HK-2 (cell line): ENCODE results near the gene CLEC2D.
A peak's percentile ranks its signal among the peaks of the same experiment; 100 is the strongest.
"Not testable (repeated sequence)": the region's sequence is repeated elsewhere in the genome, so short reads cannot be mapped to it uniquely, and the experiment has no call there.

Experiments used
- DNase-seq: peaks from one replicate; pipeline ENCODE4 v3.0.0-alpha.2; 2018; ENCODE audit not compliant: unreplicated experiment

Gene CLEC2D, protein sequence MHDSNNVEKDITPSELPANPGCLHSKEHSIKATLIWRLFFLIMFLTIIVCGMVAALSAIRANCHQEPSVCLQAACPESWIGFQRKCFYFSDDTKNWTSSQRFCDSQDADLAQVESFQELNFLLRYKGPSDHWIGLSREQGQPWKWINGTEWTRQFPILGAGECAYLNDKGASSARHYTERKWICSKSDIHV

DNA sequence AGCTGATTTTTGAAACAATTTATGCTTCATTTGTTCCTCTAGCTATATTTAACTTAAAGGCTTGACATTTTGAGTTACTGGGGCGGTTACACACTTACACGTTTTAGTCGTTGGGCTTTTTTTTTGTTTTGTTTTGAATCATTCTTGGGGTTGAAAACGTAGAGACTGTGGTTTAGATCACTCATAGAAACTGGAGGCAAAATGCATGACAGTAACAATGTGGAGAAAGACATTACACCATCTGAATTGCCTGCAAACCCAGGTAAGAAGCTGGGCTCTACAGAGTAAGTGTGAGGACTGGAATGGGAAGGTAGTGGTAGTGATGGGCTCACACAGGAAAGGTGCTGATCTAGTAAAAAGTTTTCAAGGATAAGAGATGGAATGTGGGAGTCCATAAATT, at the start of gene CLEC2D:
Gene CLEC2D (plus strand): TSS at position 180 of the 400 bp plus-strand sequence. CDS start 22 bp downstream, at position 202.
- DNase-seq, result no peak

DNA sequence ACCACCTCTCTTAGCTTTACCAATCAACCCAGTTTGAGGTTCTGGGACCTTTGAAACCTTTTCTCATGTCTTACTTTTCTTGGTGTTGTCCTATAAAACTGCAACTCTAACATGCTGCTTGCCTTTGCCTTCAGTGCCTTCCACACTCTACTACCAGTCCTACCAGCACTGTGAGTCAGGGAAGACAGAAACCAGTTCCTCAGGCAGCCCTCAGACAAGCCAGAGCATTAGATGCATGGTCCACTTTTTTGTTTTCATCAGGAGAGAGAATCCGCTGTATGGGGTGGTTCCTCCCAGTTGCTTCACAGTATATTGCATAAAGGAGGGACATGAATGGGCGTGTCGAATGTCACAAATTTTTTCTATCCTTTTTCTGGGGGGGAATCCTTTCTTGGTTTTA, 44.5 kb upstream of the CLEC2D start:
- no peak for DNase-seq

DNA sequence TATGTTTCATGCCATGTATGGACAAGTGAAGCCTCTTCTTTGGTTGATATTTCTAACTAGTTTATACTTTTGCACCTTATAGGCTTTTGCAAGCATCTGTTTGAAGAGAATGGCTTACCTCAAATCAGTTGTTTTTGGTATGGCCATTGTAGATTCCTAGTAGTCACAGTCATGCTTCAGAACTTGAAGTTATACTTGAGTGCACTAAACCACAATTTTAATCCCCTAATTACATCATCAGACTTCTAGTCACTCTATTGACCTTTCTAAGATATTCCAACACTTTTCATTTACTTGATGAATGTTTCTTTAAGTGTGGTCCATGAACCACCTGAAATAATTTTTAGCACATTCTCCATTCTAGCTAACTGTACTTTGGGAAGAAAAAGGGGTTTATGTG, 43.2 kb upstream of the CLEC2D start:
- DNase-seq, result no peak

DNA sequence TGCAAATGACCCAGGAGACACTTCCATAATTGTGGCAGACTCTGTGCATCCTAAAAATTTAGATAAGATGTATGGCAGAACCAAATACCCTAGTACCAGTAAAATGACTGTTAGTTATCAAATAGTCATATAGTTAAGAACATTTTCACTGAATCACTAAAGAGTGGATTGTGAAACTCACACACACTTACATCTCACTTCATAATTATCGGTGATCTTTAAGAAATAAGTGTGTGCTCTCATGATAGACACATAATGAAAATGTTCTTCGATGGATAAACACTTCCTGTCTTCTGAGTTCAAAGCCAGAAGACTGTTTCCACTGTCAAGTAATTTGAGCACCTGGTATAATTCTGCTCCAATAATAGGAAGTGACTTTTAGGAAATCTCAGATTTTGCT, 42.7 kb upstream of the CLEC2D start:
- no peak for DNase-seq

DNA sequence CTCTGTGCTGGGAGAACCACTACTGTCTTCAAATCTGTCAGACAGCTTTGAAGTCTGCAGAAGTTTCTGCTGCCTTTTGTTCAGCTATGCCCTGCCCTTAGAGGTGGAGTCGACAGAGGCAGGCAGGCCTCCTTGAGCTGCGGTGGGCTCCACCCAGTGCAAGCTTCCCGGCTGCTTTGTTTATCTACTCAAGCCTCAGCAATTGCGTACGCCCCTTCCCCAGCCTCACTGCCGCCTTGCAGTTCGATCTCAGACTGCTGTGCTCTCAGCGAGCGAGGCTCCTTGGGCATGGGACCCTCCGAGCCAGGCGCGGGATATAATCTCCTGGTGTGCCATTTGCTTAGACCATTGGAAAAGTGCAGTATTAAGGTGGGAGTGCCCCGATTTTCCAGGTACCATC, 36.7 kb upstream of the CLEC2D start:
- DNase-seq, result no peak

DNA sequence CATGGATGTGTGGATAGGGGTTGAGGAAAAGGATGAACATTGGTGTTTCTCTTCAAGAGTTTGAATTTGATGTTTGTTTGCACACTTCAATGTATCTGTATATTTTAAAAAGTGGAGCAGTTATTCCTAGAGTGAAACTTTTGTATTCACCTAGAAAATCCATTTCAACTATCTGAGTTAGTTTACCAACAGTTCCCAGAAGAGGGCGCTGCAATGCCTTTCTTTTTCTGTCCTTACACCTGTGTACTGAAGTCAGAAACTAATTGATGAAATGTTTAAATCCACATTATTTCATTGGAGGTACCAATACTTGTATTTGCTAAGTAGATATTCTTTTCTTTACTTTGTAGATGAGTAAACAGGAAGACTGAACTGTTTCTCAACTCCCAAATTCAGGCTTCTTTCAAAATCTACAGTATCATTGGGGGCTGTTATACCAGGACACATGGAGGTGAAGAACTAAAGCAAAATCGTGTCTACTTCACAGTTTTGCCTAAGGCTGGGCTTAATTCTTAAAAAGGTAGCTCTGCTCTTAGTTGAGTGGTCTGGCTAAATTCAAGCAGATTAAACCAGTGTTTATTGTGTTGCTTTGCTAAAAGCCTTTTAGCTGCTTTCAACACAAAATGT, 35.2 kb upstream of the CLEC2D start:
- peak; percentile 40 for DNase-seq

DNA sequence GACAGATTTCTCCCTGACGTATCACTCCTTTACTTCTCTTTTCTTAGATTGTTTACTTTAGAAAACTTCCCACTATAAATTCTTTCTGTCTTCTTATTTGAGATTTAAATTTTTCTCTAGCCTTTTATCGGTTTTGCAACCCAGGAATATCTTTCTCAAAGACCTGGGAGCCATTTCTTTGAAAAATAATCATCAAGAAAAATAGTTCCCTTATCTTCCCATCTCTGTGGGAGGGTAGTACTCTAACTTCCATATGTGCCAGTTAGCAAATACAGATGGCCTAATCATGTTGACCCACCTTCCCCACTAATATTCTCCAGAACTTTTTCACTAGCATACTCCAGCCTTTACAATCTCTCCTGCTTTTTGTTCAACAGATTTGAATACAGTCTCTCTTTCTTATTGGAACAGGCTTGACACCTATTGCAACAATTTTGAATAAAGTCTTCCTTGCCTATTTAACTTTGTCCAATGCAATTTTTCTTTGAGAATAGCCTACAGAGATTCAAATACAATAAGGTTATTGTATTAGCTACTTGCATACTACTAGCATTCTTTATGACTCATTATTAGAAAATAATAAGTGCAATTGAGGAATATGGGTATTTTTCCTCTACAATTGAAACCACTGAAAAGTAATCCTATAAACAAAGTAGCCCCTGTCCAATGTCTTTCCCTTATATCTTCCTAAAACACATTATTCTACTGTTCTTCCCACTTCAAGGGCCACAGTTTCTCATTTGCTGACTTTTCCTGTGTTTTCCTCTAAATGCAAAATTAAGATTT, 34.4 kb upstream of the CLEC2D start:
- DNase-seq, result no peak

DNA sequence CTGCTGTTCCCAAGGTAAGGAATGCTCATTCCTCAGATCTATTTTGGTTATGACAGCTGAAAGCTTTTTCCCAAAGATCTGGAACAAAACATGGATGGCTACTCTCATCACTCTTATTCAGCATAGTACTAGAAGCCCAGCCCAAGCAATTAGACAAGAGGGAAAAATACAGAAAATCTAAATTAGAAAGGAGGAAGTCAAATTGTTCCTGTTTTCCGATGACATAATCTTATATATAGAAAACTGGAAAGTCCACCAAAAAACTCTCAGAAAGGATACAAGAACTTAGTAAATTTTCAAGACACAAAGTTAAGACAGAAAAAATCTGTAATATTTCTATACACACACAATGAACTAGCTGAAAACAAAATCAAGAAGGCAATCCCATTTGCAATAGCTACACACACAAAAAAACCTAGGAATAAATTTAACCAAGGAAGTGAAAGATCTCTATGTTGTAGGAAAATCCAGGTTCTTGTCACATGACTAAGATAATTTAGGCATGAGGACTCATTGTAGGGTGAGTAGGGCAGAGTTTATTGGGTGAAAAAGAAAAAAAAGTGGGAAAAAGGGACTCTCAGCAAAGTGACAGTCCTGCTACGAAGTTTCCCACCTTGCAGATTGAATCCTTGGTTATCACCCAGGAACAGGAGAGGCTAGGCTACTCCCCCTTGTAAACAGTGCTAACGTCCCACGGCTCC, 33.2 kb upstream of the CLEC2D start:
- DNase-seq, result no peak

DNA sequence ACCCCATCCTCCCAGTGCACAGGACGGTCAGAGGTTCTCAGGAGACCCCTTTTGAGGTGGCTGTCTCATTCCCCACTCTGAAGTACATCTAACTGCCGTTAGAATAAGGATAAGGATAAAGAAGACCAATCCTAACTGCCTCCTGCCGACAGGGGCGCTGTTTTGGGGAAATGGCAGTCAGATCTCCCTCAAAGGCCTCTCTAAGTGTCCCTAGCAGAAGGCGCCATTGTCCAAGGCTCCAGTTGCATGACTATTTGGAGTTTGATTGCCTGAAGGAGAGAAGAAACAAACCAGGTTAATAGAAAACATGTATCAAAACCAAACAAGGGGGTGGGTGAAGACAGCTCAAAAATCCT, 32.7 kb upstream of the CLEC2D start:
- DNase-seq, result no peak

DNA sequence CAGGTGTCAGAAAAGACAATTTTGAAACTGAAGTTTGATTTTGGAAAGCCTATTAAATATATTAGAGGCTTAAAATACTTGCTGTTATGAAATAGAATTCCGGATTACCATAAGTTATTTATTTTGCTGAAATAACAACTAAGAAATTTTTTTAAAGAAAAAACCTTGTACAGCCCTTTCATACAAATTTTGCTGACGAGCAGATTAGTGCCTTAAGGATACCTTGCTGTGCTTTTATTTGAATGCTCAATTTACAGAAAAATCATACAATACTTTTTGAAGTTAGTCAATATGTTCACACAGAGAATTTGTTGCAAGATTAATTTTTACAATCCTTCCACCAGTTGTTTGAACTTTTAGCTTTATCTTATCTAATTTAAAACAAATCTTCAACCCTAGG, 29.5 kb upstream of the CLEC2D start:
- no peak for DNase-seq

DNA sequence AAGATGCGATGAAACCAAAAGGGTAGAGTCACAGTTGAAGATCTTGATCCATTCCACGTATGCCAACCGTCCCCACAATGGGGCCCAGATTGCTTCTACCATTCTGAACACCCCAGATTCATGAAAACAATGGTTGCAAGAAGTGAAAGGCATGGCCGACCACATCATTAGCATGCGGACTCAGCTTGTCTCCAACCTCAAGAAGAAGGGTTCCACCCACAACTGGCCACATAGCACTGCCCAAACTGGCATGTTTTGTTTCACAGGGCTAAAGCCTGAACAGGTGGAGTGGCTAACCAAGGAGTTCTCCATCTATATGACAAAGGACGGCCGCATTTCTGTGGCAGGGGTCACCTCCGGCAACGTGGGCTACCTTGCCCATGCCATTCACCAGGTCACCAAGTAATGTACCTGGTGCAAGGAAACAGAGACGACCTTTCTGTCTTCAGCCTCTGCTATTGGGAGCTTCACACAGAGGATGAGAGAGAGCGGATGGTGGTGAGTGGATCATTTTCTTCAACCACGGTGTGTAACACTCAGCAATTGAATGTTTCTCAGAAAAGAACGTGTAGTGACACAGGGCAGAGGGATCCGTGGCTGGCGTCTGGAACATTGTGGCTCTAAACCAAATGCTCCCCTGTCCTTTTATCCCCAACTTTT, 26.8 kb upstream of the CLEC2D start:
- no peak for DNase-seq

DNA sequence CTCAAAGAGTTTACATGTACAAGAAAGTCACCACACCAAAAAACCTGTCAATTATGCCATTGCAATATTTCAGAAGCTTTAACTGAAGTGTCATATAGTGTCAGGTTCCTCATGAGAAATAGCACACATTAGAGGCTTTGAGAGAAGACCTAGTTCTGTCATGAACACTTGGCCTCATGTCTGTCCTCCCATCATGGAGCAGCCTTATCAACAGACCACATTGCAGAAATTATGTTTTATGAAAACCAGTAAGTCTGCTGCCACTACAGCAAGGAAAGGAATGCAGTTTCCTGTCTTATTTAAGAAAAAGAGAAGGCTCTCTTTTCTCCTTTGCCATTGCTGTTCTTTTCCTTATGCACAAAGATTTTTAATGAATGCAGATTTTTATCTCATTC, 26.2 kb upstream of the CLEC2D start:
- DNase-seq, result no peak

DNA sequence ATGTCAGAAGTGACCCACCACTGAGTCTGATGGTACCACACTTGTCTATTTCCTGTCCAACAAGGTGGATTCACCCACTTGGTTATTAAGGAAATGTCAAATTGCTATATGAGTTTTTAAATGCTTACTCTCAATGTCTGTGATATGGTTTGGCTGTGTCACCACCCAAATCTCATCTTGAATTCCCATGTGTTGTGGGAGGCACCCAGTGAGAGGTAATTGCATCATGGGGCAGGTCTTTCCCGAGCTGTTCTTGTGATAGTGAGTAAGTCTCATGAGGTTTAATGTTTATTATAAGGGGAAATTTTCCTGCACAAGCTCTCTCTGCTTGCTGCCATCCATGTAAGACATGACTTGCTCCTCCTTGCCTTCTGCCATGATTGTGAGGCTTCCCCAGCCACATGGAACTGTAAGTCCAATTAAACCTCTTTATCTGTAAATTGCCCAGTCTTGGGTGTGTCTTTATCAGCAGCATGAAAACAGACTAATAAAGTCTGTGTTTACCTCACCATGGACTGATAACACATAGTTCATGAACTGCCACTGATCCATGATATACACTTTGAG, 24.4 kb upstream of the CLEC2D start:
- not testable (repeated sequence) for DNase-seq

DNA sequence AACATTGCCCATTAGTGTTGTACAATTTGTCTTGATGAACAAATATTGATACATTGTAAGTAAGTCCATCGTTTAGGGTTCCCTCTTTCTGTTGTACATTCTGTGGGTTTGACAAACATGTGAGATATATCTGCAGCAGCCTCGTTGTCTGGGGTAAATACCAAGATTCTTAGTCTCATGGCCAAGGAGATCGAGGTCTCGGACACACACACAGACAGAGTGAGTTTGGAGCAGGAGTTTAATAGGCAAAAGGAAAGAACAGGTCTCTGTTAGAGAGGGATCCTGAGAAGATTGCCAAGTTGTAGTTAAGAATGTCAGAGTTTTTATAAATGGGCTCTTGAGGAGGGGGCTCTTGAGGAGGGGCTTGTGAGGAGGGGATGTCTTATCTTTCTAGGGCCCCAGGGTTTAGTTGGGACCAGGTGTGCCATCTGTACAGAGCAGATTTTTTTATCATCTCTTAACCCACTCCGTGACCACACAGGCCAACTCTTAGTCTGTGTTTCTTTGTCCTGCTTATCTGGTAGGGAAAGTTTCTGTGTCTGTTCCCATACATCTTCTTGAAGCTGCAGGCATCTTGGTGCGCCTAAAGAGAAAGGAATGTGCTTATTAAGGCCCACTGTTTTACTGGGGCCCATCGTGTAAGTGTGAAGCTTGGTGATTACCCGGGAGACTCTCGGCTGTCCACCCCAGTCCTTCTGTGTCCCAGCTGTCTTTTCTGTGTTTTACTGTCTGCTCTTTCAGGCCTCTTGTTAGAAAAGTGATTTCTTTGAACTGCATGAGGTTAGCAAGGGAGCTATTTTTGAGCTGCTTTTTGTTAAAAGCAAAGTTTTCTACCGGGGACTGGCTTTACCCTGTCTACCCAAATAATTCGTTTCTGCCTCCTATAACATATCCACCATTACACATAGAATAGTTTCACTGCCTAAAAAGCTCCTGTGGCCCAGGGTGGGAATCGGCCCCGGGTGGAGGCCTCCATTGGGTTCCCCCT, 22.4 kb upstream of the CLEC2D start:
- peak; percentile 7 for DNase-seq

DNA sequence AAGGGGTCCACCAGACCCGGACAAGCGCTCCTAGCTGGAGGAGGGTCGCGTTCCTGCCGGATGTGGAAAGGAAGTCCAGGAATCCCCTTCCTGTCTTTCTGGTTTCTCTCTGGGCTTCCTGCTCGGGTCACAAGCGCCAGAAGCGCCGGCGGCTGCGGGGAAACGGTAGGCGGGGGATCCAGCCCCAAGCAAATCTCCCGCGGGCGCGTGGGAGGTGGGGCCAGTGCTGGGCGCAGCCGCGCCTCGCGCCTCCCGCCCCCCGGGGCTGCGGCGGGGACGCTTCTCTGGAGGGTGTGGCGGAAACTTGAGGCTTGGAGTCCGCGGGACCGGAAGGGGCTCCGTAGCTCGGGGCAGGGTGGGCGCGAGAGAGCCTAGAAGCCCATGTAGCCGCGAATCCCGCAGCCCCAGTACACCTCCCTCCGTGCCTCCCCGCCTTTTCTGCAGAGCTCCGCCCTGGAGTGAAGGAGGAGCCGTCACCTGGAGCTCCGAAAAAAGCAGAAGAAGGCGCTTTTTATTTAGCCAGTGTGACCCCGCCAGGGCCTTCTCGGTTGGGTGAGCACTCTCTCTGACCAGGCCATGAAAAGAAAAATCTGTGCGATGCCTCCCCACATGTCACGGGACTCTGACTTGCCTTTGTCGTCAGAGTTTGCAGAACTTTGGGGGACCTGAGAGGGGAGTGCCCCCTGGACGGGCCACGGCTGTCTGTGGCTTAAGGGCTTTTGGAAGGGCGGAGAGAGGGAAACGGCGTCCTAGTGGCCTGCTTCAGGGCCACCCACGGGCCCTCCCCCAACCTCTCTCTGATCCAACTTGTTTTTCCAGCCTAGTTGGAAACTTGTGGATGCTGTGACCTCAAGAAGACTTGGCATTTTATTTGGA, 21.4 kb upstream of the CLEC2D start:
- DNase-seq, result peak; percentile 86

DNA sequence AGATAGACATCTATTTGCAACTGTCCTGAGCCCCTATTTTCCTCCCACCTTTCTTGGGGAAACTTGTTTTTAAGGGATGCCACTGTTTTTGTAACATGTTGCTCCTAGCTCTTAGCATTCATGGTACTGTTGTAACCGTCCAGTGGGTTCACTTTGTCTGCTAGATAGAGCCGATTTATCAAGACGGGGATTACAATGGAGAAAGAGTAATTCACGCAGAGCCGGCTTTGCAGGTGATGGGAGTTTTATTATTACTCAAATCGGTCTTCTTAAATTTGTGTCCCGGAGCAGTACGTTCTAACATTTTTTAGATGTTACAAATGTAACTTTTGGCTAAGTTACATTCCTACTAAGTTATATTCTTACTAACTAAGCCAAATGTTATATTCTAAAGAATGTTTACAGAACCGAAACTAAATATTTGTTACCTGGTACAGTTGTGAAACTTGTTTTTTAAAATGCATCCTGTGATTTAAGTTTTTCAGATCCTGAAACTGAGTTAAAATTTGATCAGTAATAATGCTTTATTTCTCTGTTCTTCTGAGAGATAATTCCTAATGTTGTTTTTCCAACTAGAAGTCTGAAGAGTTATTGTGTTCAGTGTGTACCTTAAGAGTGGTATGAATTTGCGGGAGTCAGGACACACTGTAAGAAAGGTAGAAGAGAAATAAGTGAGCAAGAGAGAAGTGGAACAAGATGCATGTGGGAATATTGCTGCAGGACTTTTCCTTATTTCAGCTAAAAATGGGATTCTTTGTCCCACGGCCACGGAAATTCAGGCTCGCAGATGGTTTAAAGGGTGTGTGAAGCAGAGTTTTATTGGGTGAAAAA, 20.6 kb upstream of the CLEC2D start:
- DNase-seq, result no peak

DNA sequence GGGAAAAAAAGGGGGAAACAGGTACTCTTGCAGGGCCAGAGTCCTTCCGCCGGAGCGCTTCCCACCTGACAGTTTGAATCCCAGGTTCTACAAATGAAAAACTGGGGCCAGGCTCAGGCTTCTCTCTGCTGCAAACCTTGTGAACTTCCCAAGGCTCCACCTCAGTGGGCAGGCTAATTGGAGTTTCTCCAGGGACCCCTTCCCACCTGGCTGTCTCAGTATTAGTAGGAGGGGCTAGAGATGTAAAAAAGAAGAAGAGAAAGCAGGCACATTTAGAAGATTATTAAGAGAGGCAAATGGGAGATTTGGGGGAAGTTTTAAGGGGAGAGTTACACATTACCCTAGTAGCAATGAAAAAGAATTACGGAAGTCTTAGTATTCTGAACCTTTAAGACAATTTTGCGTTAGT, 20.0 kb upstream of the CLEC2D start:
- peak; percentile 14 for DNase-seq

DNA sequence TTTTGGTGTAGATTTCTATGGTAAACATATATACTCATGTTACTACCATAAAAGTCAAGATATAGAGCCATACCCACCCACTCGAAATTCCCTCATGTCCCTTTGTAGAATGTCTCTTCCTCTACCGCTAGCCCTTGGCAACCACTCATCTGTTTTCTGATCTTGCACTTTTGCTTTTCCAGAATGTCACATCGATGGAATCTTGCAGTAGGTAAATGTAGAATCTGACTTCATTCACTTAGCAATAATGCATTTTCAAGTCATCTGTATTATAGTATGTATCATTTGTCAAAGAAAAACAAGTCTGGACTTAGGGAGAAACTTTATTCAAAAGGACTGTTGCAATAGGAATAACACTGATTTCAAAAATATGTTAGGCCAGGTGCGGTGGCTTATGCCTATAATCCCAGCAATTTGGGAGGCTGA, 19.3 kb upstream of the CLEC2D start:
- no peak for DNase-seq
